Measurements from ENCODE around the gene SRMS. TPM values are rescaled to one million over a fixed set of nuclear protein-coding genes. Genes with fewer than 3 reads are reported as not detected.

SRMS gene
- total and polyA plus RNA-seq, 2 donors (not counting 3 experiments of a cell fraction or from before 2014, with no cell fraction given), result not detected

GRCh38 chr20:63503524-63503923 lies 44.0 kb downstream of the SRMS start:
- POLR2A ChIA-PET, result no interaction called here
- no peaks in the 10 kb centered on the region for H3K9me3 ChIP-seq (replicated peaks; ENCODE audit: control insufficient read depth, insufficient read depth, low read length)
- H3K27me3 ChIP-seq (ENCODE audit: control insufficient read depth in 2 of 2, insufficient read depth in 2 of 2, low read length in 2 of 2), result no peaks in the 10 kb centered on the region
- no peak overlapping the region for H3K4me2 ChIP-seq (ENCODE audit: insufficient read depth, low read length)
- no peak overlapping the region for H2AFZ ChIP-seq (ENCODE audit: low read depth, low read length)
- DNase-seq (ENCODE audit: low read depth, low spot score), result no peak
- no peak overlapping the region for H3K27ac ChIP-seq (ENCODE audit: insufficient read depth, low read depth, low read length)
- H3K9ac ChIP-seq (replicated peaks; ENCODE audit: extremely low read depth, insufficient read depth, low read length), result no peak overlapping the region
- FAIRE-seq, result no peak
- no TSS peak for BruUV-seq (replicated peaks)
- dilution Hi-C loops (cut with MboI; ENCODE audit: extremely low pct_ligation_motif_present, low sequenced_read_pairs), result no loop called here
- CTCF ChIA-PET, result interaction anchor here (0.9 to 1.0 kb wide), 2 partner anchors 14 to 43 kb away, joined by 3 read pairs; no protein-coding TSS in a partner anchor
- no peaks in the 10 kb centered on the region for H3K79me2 ChIP-seq (ENCODE audit: control insufficient read depth, insufficient read depth, low read length)
- H3K4me1 ChIP-seq (ENCODE audit: control insufficient read depth, extremely low read depth, insufficient read depth, low read length), result no peaks in the 10 kb centered on the region
- H4K20me1 ChIP-seq (replicated peaks; ENCODE audit: control insufficient read depth, extremely low read depth, insufficient read depth, low read length), result no peaks in the 10 kb centered on the region
- TF ChIP-seq EZH2 (IDR thresholded peaks at IDR 0.05; ENCODE audit: borderline replicate concordance, low read depth, low read length, severe bottlenecking) (no peak), POLR2AphosphoS5 (IDR thresholded peaks at IDR 0.05; ENCODE audit: insufficient read depth, low read depth, low read length) (no peak), MYC (IDR thresholded peaks at IDR 0.05; ENCODE audit: low read depth, low read length) (no peak), MAX (IDR thresholded peaks at IDR 0.05; ENCODE audit: insufficient read depth, insufficient read length) (no peak), POLR2A (IDR thresholded peaks at IDR 0.05; ENCODE audit: low read depth, low read length) (no peak), CTCF (IDR thresholded peaks at IDR 0.05; ENCODE audit: extremely low read depth in 1 of 2, insufficient read depth in 1 of 2, low read depth in 1 of 2, low read length in 2 of 2) (no peak), GATA2 (IDR thresholded peaks at IDR 0.05; ENCODE audit: insufficient read depth, insufficient read length, low read depth, low read length) (no peak), JUN (IDR thresholded peaks at IDR 0.05; ENCODE audit: borderline replicate concordance, insufficient read depth, insufficient read length, low read depth) (no peak), FOS (IDR thresholded peaks at IDR 0.05; ENCODE audit: borderline replicate concordance, insufficient read depth, low read length) (no peak)
- no peak overlapping the region for H3K4me3 ChIP-seq (replicated peaks in 1 of 3; ENCODE audit: insufficient read depth in 1 of 3, low read depth in 1 of 3, low read length in 3 of 3)
- intact Hi-C loops (cut with micrococcal nuclease), result no loop called here
- H3K9me1 ChIP-seq (replicated peaks; ENCODE audit: control insufficient read depth, extremely low read depth, insufficient read depth, low read length), result no peaks in the 10 kb centered on the region
- no peaks in the 10 kb centered on the region for H3K36me3 ChIP-seq (ENCODE audit: control insufficient read depth in 2 of 2, extremely low read depth in 1 of 2, insufficient read depth in 2 of 2, low read length in 2 of 2)

Data from endothelial cell of umbilical vein (primary cell).